Uterus (tissue), 4 donors: ENCODE results near the gene CLDN9. TPM values are rescaled to one million over a fixed set of nuclear protein-coding genes. Genes with fewer than 3 reads are reported as not detected.

ENCODE experiments used
- DNase-seq, 2 donors: peaks; one replicate each; pipeline ENCODE4 v3.0.0-alpha.2; 2019 to 2020
- H3K27ac ChIP-seq, 2 donors: fragments of 200-600 bp; sonication (generic); 1 replicate in 1 of 2; 2 replicates in 1 of 2; pipeline ENCODE4 v1.5.1; 2016 to 2018
- H3K27me3 ChIP-seq, 2 donors: fragments of 200-600 bp; sonication (generic); one replicate each; pipeline ENCODE4 v1.5.1; 2018 to 2019; ENCODE audit warnings: control low read depth in 1 of 2
- H3K36me3 ChIP-seq, 2 donors: fragments of 200-600 bp; sonication (generic); one replicate each; pipeline ENCODE4 v1.5.1; 2019; ENCODE audit warnings: control low read depth in 1 of 2
- H3K4me1 ChIP-seq, 2 donors: fragments of 200-600 bp; sonication (generic); one replicate each; pipeline ENCODE4 v1.5.1; 2018 to 2019; ENCODE audit warnings: control low read depth in 1 of 2
- H3K4me3 ChIP-seq, 2 donors: fragments of 200-600 bp; sonication (generic); 1 replicate in 1 of 2; 2 replicates in 1 of 2; pipeline ENCODE4 v1.5.1; 2018 to 2019; ENCODE audit warnings: mild to moderate bottlenecking in 1 of 2
- H3K9me3 ChIP-seq, 2 donors: fragments of 200-600 bp; sonication (generic); one replicate each; pipeline ENCODE4 v1.5.1; 2019; ENCODE audit warnings: control low read depth in 1 of 2
- CTCF ChIP-seq, 4 experiments: fragments of 200-600 bp in 2 of 4; fragments of 450-650 bp in 2 of 4; sonication (generic) in 2 of 4; IDR thresholded peaks; one replicate each; pipeline ENCODE4 v1.5.1; 2016 to 2019; ENCODE audit warnings: antibody characterized with exemption in 4 of 4, mild to moderate bottlenecking in 2 of 4, moderate library complexity in 1 of 4
- POLR2A ChIP-seq, 2 donors: fragments of 450-650 bp; IDR thresholded peaks; one replicate each; pipeline ENCODE4 v1.6.1; 2016; ENCODE audit warnings: antibody characterized with exemption in 2 of 2, mild to moderate bottlenecking in 1 of 2, moderate library complexity in 1 of 2
- intact Hi-C: fragments of 100-400 bp; cut with DNase I; formaldehyde crosslinking; loops from one replicate; pipeline ENCODE4 v1.15.1; 2023; ENCODE audit warnings: low total_unique reads
- total RNA-seq, 4 donors: library from RNA; depleted of rRNA in 3 of 4; stranded (reverse); fragments of >200 nt in 3 of 4; gene quantifications; one replicate each; pipeline versions ENCODE4 v1.1.0 to v1.2.4, GENCODE V29; 2014 to 2023
- donor health status: DM: yes; HTN: yes; CAD: no.

CLDN9 gene
- total RNA-seq, 4 donors from 2014 or later = 0.21 to 1.8 TPM; not detected in 2

- H3K4me1 ChIP-seq = peaks cover 0 to 13% of the 10 kb centered on the region in 2 donors
- no peak overlapping the region for H3K4me3 ChIP-seq
- no peaks in the 10 kb centered on the region for H3K36me3 ChIP-seq
- H3K9me3 ChIP-seq = no peaks in the 10 kb centered on the region
- intact Hi-C loops = no loop called here
- no peak overlapping the region for H3K27ac ChIP-seq
- DNase-seq = peak; percentile 63 to 85
- no peak for TF ChIP-seq POLR2A (IDR thresholded peaks at IDR 0.05)
- TF ChIP-seq CTCF (IDR thresholded peaks at IDR 0.05) = peak; percentile 64 to 96 (median 94)
- no peaks in the 10 kb centered on the region for H3K27me3 ChIP-seq
Measured at GRCh38 chr16:2983706-2984136, 29.0 kb upstream of the CLDN9 start.

DNA sequence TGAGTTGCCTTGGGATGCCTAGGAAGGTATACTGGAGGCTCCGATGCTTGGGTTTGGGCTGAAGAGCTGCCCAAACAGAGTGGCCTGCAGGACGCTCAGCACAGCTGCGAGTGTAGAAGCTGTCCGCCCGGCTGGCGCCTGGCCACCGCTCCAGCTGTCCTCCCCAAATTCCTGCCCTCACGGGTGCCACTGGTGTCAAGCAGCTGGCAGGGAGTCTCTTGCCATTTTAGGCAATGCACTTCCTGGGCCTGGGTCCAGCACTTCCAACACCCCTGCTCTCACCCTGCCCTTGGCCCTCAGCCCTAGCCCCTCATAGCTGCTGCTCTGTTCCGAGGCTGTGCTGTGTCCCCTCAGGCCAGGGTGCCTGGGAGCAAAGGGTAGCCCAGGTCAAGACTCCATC is 27.3 kb upstream of the CLDN9 start:
- H3K36me3 ChIP-seq = no peaks in the 10 kb centered on the region
- H3K27me3 ChIP-seq = no peaks in the 10 kb centered on the region
- H3K9me3 ChIP-seq = no peaks in the 10 kb centered on the region
- DNase-seq = no peak
- intact Hi-C loops = no loop called here
- H3K4me1 ChIP-seq = peaks cover 0 to 6% of the 10 kb centered on the region in 2 donors
- H3K27ac ChIP-seq = no peak overlapping the region
- no peak for TF ChIP-seq CTCF (IDR thresholded peaks at IDR 0.05)
- TF ChIP-seq POLR2A (IDR thresholded peaks at IDR 0.05) = no peak
- H3K4me3 ChIP-seq = no peak overlapping the region

GRCh38 chr16:2985893-2986355 is 26.8 kb upstream of the CLDN9 start:
- DNase-seq = no peak
- no peaks in the 10 kb centered on the region for H3K36me3 ChIP-seq
- no peak for TF ChIP-seq CTCF (IDR thresholded peaks at IDR 0.05)
- no peak for TF ChIP-seq POLR2A (IDR thresholded peaks at IDR 0.05)
- H3K27ac ChIP-seq = no peak overlapping the region
- H3K9me3 ChIP-seq = no peaks in the 10 kb centered on the region
- no peak overlapping the region for H3K4me3 ChIP-seq
- no peaks in the 10 kb centered on the region for H3K27me3 ChIP-seq
- peaks cover 0 to 6% of the 10 kb centered on the region in 2 donors for H3K4me1 ChIP-seq
- intact Hi-C loops = no loop called here

- intact Hi-C loops = no loop called here
- H3K4me3 ChIP-seq = no peak overlapping the region
Measured at GRCh38 chr16:2986623-2987188, 26.0 kb upstream of the CLDN9 start.

More at GRCh38 chr16:2986623-2987188, 26.0 kb upstream of the CLDN9 start:
- H3K4me1 ChIP-seq = peaks cover 0 to 6% of the 10 kb centered on the region in 2 donors
- H3K27me3 ChIP-seq = no peaks in the 10 kb centered on the region
- H3K36me3 ChIP-seq = no peaks in the 10 kb centered on the region
- H3K9me3 ChIP-seq = no peaks in the 10 kb centered on the region
- TF ChIP-seq POLR2A (IDR thresholded peaks at IDR 0.05) (no peak), CTCF (IDR thresholded peaks at IDR 0.05) (no peak)
- DNase-seq = no peak
- no peak overlapping the region for H3K27ac ChIP-seq
